Measurements from ENCODE around the gene BANP. TPM values are rescaled to one million over a fixed set of nuclear protein-coding genes. Genes with fewer than 3 reads are reported as not detected.
"Not testable (repeated sequence)": the region's sequence is repeated elsewhere in the genome, so short reads cannot be mapped to it uniquely, and the experiment has no call there.

Gene BANP
- total RNA-seq, 2 experiments from 2014 or later = 39.6 to 58.0 TPM

DNA sequence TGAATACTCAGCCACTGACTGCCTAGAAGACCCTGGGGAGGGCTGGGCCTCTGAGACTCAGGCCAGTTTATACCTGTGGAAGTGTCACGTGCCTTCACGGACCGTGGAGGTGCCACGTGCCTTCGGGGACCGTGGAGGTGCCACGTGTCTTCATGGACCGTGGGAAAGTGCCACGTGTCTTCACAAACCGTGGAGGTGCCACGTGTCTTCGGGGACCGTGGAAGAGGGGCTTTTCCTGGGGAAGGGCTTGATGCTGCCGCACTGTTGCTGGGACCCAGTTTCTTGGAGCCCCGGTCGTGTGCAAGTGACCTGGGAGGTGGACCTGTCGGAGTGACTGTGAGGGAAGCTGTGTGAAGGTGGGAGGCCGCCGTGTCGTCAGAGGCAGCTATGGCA lies 166.2 kb downstream of the BANP start:
- Histone ChIP-seq H3K4me3 (ENCODE audit: low read depth, low read length, poor library complexity, severe bottlenecking) (no peak overlapping the region), H3K9me3 (ENCODE audit: low read length) (no peaks in the 10 kb centered on the region), H3K4me1 (ENCODE audit: insufficient read depth, low read length, poor library complexity, severe bottlenecking) (no peaks in the 10 kb centered on the region), H3K36me3 (ENCODE audit: insufficient read depth, low read length) (no peaks in the 10 kb centered on the region), H2AFZ (ENCODE audit: low read length) (no peak overlapping the region), H3K79me2 (ENCODE audit: insufficient read depth, low read depth, low read length) (no peaks in the 10 kb centered on the region), H3K9me2 (ENCODE audit: insufficient read depth, low read length) (no peaks in the 10 kb centered on the region), H3K27ac (ENCODE audit: low read depth, low read length, poor library complexity, severe bottlenecking) (no peak overlapping the region), H3K4me2 (ENCODE audit: low read length) (no peak overlapping the region), H4K20me1 (ENCODE audit: insufficient read depth, low read length) (no peaks in the 10 kb centered on the region)
- intact Hi-C loops (cut with micrococcal nuclease; ENCODE audit: unreplicated experiment) = no loop called here
- no TSS peak for BruUV-seq (replicated peaks)
- ChIA-PET CTCF (ENCODE audit: unreplicated experiment) (no interaction called here), POLR2A (no interaction called here)
- TF ChIP-seq EZH2phosphoT487 (IDR thresholded peaks at IDR 0.05; ENCODE audit: borderline replicate concordance, low read depth, low read length) = no peak
- TF ChIP-seq, protein P1, sequence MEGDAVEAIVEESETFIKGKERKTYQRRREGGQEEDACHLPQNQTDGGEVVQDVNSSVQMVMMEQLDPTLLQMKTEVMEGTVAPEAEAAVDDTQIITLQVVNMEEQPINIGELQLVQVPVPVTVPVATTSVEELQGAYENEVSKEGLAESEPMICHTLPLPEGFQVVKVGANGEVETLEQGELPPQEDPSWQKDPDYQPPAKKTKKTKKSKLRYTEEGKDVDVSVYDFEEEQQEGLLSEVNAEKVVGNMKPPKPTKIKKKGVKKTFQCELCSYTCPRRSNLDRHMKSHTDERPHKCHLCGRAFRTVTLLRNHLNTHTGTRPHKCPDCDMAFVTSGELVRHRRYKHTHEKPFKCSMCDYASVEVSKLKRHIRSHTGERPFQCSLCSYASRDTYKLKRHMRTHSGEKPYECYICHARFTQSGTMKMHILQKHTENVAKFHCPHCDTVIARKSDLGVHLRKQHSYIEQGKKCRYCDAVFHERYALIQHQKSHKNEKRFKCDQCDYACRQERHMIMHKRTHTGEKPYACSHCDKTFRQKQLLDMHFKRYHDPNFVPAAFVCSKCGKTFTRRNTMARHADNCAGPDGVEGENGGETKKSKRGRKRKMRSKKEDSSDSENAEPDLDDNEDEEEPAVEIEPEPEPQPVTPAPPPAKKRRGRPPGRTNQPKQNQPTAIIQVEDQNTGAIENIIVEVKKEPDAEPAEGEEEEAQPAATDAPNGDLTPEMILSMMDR (conservative IDR thresholded peaks at IDR 0.05; ENCODE audit: low read length) = no peak
- no peak for DNase-seq (ENCODE audit: low spot score)

DNA sequence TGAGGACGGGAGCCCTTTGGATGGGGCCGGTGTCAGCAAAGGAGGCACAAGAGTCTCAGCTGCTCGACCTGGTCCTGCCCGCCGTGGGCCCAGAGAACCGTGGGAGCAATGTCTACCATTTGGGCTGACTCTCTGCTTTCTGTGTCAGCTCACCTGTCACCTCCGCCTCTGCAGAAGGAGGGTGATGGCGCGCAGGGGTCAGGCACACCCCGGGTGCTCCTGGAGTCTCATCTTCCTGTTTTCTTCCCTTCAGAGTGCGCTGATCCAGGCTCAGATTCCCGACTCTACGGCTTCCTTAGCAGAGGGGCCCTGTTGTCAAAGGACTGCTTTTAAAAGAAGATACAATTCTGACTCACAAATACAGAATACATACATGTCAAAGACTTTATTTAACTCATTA lies 167.1 kb downstream of the BANP start:
- no peak for DNase-seq (ENCODE audit: low spot score)
- Histone ChIP-seq H4K20me1 (ENCODE audit: insufficient read depth, low read length) (no peaks in the 10 kb centered on the region), H3K4me1 (ENCODE audit: insufficient read depth, low read length, poor library complexity, severe bottlenecking) (no peaks in the 10 kb centered on the region), H3K27ac (ENCODE audit: low read depth, low read length, poor library complexity, severe bottlenecking) (no peak overlapping the region), H3K36me3 (ENCODE audit: insufficient read depth, low read length) (no peaks in the 10 kb centered on the region), H3K4me2 (ENCODE audit: low read length) (no peak overlapping the region), H3K9me3 (ENCODE audit: low read length) (no peaks in the 10 kb centered on the region), H3K79me2 (ENCODE audit: insufficient read depth, low read depth, low read length) (no peaks in the 10 kb centered on the region), H2AFZ (ENCODE audit: low read length) (no peak overlapping the region), H3K9me2 (ENCODE audit: insufficient read depth, low read length) (no peaks in the 10 kb centered on the region), H3K4me3 (ENCODE audit: low read depth, low read length, poor library complexity, severe bottlenecking) (no peak overlapping the region)
- BruUV-seq (replicated peaks) = no TSS peak
- CTCF ChIA-PET (ENCODE audit: unreplicated experiment) = no interaction called here
- POLR2A ChIA-PET = no interaction called here
- TF ChIP-seq, protein P1 (conservative IDR thresholded peaks at IDR 0.05; ENCODE audit: low read length) = no peak
- no peak for TF ChIP-seq EZH2phosphoT487 (IDR thresholded peaks at IDR 0.05; ENCODE audit: borderline replicate concordance, low read depth, low read length)
- intact Hi-C loops (cut with micrococcal nuclease; ENCODE audit: unreplicated experiment) = no loop called here

DNA sequence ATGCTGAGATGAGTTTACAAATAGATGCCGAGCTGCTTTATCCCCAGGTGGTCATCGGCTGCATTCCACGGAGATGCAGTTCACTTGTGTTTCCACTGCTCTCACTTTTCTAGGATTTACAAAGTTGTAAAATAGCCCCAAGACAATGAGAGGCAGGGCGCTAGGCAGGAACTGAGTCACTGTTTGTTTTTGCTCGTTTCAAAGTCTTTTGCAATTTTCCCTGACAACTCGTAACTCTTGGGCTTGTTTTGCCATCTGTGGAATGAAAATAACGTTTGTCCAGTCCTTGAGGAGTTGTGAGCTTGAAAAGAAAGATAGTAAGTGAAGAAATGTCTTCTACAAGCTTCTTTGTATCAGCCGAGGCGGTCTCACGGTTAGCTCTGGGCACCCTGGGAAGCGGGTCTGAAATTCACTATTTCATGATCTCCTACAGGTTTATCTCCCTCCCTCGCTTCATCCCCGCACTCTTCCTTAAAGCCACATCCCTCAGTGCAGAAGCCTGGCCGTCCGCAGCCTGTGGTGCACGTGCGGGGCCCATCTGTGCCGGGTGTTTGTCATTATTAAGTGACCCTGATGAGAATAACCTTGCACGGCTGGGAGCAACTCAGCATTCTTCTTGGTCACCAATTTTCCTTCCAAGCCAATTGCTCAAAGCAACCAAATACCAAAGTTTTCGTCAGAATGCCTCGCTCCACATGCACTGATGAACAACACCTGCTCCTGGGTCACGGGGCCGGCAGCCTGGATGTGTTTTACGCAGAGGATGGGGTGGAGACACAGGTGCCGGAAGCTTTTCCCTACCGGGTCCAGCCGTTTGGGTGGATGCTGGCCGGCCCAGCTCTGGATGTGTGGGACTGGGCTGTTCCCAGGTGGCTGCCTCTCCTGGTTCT lies 167.9 kb downstream of the BANP start:
- H3K4me3 ChIP-seq (ENCODE audit: low read depth, low read length, poor library complexity, severe bottlenecking); H3K9me2 ChIP-seq (ENCODE audit: insufficient read depth, low read length); DNase-seq (ENCODE audit: low spot score); H3K27ac ChIP-seq (ENCODE audit: low read depth, low read length, poor library complexity, severe bottlenecking); H3K9me3 ChIP-seq (ENCODE audit: low read length); H4K20me1 ChIP-seq (ENCODE audit: insufficient read depth, low read length); H2AFZ ChIP-seq (ENCODE audit: low read length); H3K36me3 ChIP-seq (ENCODE audit: insufficient read depth, low read length); BruUV-seq (replicated peaks); H3K4me1 ChIP-seq (ENCODE audit: insufficient read depth, low read length, poor library complexity, severe bottlenecking); POLR2A ChIA-PET; CTCF ChIA-PET (ENCODE audit: unreplicated experiment); H3K4me2 ChIP-seq (ENCODE audit: low read length); intact Hi-C loops (cut with micrococcal nuclease; ENCODE audit: unreplicated experiment); H3K79me2 ChIP-seq (ENCODE audit: insufficient read depth, low read depth, low read length): not testable (repeated sequence)

DNA sequence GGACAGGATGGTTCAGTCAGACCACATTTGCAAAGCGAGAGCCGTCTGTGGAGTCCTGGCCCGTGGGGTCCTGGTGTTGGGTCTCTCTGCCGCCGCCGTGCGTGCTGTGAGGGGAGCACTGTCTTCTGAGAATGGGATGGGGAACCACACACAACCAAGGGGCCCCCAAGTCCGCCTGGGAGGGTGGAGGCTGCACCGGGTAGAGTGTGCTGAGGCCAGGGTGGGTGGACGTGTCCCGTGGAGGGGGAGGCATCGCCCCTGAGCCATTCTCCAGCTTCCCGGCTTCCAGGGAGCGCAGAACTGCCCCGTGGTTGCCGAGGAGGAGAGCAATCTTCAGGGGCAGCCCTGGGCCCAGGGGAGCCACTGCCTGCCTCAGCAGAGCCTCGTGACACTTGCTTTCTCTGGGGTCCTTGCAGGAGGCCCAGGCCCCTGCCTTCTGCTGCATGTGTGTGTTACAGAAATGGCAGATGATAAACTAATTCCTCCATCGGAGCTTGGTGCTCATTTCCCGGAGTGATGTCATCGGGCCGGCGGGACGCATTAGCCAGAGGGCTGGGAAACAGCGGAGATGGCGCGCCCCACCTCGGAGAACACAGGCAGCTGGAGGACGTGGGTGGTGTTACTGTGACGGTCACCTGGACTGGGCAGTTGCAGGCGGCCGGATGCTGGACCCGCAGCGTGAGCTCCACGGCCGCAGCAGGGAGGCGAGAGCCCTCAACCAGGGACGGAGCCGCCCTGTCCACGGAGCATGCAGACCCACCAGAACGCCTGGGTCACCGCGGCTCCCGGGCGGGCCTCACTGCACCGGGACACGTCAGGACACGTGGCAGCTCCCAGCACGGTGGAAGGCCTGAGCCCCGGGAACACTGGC lies 168.9 kb downstream of the BANP start:
- BruUV-seq (replicated peaks); CTCF ChIA-PET (ENCODE audit: unreplicated experiment); intact Hi-C loops (cut with micrococcal nuclease; ENCODE audit: unreplicated experiment); H2AFZ ChIP-seq (ENCODE audit: low read length); H3K4me1 ChIP-seq (ENCODE audit: insufficient read depth, low read length, poor library complexity, severe bottlenecking); H3K9me3 ChIP-seq (ENCODE audit: low read length); H3K4me3 ChIP-seq (ENCODE audit: low read depth, low read length, poor library complexity, severe bottlenecking); H3K9me2 ChIP-seq (ENCODE audit: insufficient read depth, low read length); H3K27ac ChIP-seq (ENCODE audit: low read depth, low read length, poor library complexity, severe bottlenecking); H3K36me3 ChIP-seq (ENCODE audit: insufficient read depth, low read length); H3K79me2 ChIP-seq (ENCODE audit: insufficient read depth, low read depth, low read length); H4K20me1 ChIP-seq (ENCODE audit: insufficient read depth, low read length); DNase-seq (ENCODE audit: low spot score); H3K4me2 ChIP-seq (ENCODE audit: low read length); POLR2A ChIA-PET: not testable (repeated sequence)
